Activated naive CD4-positive, alpha-beta T cell treated with anti-CD3 and anti-CD28 coated beads for 36 hours (primary cell): ENCODE data around the gene HAO1. TPM values are rescaled to one million over a fixed set of nuclear protein-coding genes. Genes with fewer than 3 reads are reported as not detected.
"Not testable (repeated sequence)": the region's sequence is repeated elsewhere in the genome, so short reads cannot be mapped to it uniquely, and the experiment has no call there.

Experiments
- CTCF ChIA-PET: fragments of 350-600 bp; sonication (Branson Sonifier 250); formaldehyde crosslinking; loops from one replicate; lab custom pipeline; 2021; ENCODE audit warnings: antibody characterized with exemption; lab: Charles Lee
- DNase-seq: peaks from one replicate; pipeline ENCODE4 v3.0.0-alpha.2; 2020
- H3K27ac Mint-ChIP-seq: one replicate; pipeline ENCODE4 v1.8.0; 2021; ENCODE audit warnings: mild to moderate bottlenecking, mixed read lengths
- H3K27me3 Mint-ChIP-seq: one replicate; pipeline ENCODE4 v1.8.0; 2021; ENCODE audit warnings: low read depth, mixed read lengths
- H3K36me3 Mint-ChIP-seq: one replicate; pipeline ENCODE4 v1.8.0; 2021; ENCODE audit warnings: low read depth, mixed read lengths
- H3K4me1 Mint-ChIP-seq: one replicate; pipeline ENCODE4 v1.8.0; 2021; ENCODE audit warnings: low read depth, mixed read lengths
- H3K4me3 Mint-ChIP-seq: one replicate; pipeline ENCODE4 v1.8.0; 2021; ENCODE audit warnings: mild to moderate bottlenecking, moderate library complexity, mixed read lengths
- H3K9me3 Mint-ChIP-seq: one replicate; pipeline ENCODE4 v1.8.0; 2021; ENCODE audit warnings: mixed read lengths
- intact Hi-C: fragments of 100-400 bp; cut with micrococcal nuclease; formaldehyde crosslinking; loops from one replicate; pipeline ENCODE4 v1.15.1; 2023
- total RNA-seq, 2 experiments: library from RNA; stranded (reverse); gene quantifications; one replicate each; pipeline ENCODE4 v1.2.3, GENCODE V29; 2021

HAO1 gene
- total RNA-seq, 2 experiments from 2014 or later: not detected

- intact Hi-C loops: no loop called here
- no peak for DNase-seq
- no peak overlapping the region for H3K4me3 Mint-ChIP-seq
- no peaks in the 10 kb centered on the region for H3K4me1 Mint-ChIP-seq
- CTCF ChIA-PET: no interaction called here
- H3K36me3 Mint-ChIP-seq: no peaks in the 10 kb centered on the region
- peaks cover 2% of the 10 kb centered on the region for H3K27me3 Mint-ChIP-seq
- no peaks in the 10 kb centered on the region for H3K9me3 Mint-ChIP-seq
- H3K27ac Mint-ChIP-seq: no peak overlapping the region
Measured at GRCh38 chr20:7843613-7844012, 96.6 kb downstream of the HAO1 start.

GRCh38 chr20:7841971-7842310, 98.3 kb downstream of the HAO1 start:
- H3K4me1 Mint-ChIP-seq: no peaks in the 10 kb centered on the region
- intact Hi-C loops: no loop called here
- DNase-seq: no peak
- H3K36me3 Mint-ChIP-seq: no peaks in the 10 kb centered on the region
- CTCF ChIA-PET: interaction anchor here (1.8 kb wide), 1 partner anchor 15 kb away, joined by 4 read pairs; no protein-coding TSS in a partner anchor
- H3K27me3 Mint-ChIP-seq: peaks cover 2% of the 10 kb centered on the region
- H3K4me3 Mint-ChIP-seq: no peak overlapping the region
- H3K9me3 Mint-ChIP-seq: no peaks in the 10 kb centered on the region
- no peak overlapping the region for H3K27ac Mint-ChIP-seq

- Mint-ChIP-seq H3K4me1 (no peaks in the 10 kb centered on the region), H3K27me3 (peaks cover 2% of the 10 kb centered on the region), H3K4me3 (no peak overlapping the region), H3K9me3 (no peaks in the 10 kb centered on the region), H3K27ac (no peak overlapping the region), H3K36me3 (no peaks in the 10 kb centered on the region)
- no peak for DNase-seq
- intact Hi-C loops: no loop called here
- CTCF ChIA-PET: interaction anchor here (1.8 kb wide), 1 partner anchor 14 kb away, joined by 4 read pairs; no protein-coding TSS in a partner anchor
Measured at GRCh38 chr20:7841291-7841970, 98.8 kb downstream of the HAO1 start.

GRCh38 chr20:7836076-7836475, 104.2 kb downstream of the HAO1 start:
- H3K4me3 Mint-ChIP-seq: no peak overlapping the region
- H3K4me1 Mint-ChIP-seq: no peaks in the 10 kb centered on the region
- H3K36me3 Mint-ChIP-seq: no peaks in the 10 kb centered on the region
- H3K27me3 Mint-ChIP-seq: peaks cover 2% of the 10 kb centered on the region
- CTCF ChIA-PET: no interaction called here
- peaks cover 5% of the 10 kb centered on the region for H3K9me3 Mint-ChIP-seq
- DNase-seq: no peak
- H3K27ac Mint-ChIP-seq: no peak overlapping the region
- intact Hi-C loops: no loop called here

- CTCF ChIA-PET, H3K27me3 Mint-ChIP-seq, H3K4me1 Mint-ChIP-seq, H3K27ac Mint-ChIP-seq, H3K9me3 Mint-ChIP-seq, H3K36me3 Mint-ChIP-seq, H3K4me3 Mint-ChIP-seq, intact Hi-C loops, DNase-seq: not testable (repeated sequence)
Measured at GRCh38 chr20:7834441-7834840, 105.8 kb downstream of the HAO1 start.

Other genes with a start within 250 kb of the HAO1 start
- gene TMX4, start 79.3 kb upstream of the HAO1 start, total RNA-seq: 10 to 100 TPM; 28.3 to 29.9 TPM
- gene PLCB1, start 191.8 kb upstream of the HAO1 start, total RNA-seq: 1 to 10 TPM; 1.2 TPM